Measurements from ENCODE around the gene RANBP3L. TPM values are rescaled to one million over a fixed set of nuclear protein-coding genes. Genes with fewer than 3 reads are reported as not detected.

RANBP3L gene
- total and polyA plus RNA-seq, 9 of the 15 experiments (the other 6 are each of a cell fraction or from before 2014, with no cell fraction given): 0.01 to 0.06 TPM; not detected in 7

DNA sequence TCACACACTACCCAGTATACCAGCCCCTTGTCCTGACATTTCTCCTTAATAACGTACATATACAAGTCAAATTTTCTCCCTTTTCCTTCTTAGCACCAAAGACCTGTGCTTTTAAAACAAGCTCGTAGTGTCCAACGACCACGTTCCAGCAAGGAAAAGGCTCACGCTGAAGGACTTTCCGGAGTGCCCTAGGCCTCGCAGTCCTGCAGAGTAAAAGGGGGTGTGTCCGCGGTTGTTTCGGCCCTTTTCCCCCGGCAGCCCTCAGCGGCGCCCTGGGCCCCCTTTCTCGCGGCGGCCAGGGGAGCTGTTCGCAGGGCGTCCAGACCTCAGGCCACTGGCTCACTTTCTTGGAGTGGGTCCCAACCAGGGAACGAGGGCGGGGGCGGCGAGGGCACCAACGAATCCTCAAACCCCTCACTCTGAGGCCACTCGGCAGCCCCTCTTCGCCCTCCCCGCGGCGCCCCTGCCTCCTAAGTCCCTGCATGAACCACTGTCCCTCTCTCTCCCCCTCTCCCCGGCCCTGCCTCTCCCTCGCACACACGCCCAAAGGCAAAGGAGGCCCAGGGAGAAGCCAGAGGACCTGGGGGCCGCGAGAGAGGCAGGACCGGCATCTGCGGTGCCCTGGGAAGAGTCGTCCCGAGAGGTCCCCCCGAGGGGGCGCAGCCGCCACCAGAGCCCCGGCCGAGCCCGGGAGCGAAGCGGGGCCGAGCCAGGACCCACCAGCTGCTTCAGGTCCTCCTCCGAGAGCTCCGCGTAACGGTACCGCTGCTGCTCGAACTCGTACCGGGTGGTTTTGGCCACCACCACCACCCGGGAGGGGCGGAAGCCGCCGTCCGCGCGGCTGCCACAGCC lies 60.7 kb downstream of the RANBP3L start (continued):
- TF ChIP-seq JUND (IDR thresholded peaks at IDR 0.05; ENCODE audit: borderline replicate concordance, low read depth, low read length) (peak; percentile 40; the same call in 1 of the 2 replicates), JUND (tag; IDR thresholded peaks at IDR 0.05; ENCODE audit: borderline replicate concordance, low read depth, low read length) (peak; percentile 15; the same call in 1 of the 3 replicates), XRCC5 (IDR thresholded peaks at IDR 0.05; ENCODE audit: low read depth, low read length) (no peak), RBM25 (IDR thresholded peaks at IDR 0.05; ENCODE audit: low read depth, low read length, severe bottlenecking) (no peak), ZNF23 (CRISPR knock-in tag; IDR thresholded peaks at IDR 0.05) (no peak; the same call in 1 of the 2 replicates), MAZ (CRISPR knock-in tag; conservative IDR thresholded peaks at IDR 0.05 in 1 of 2, IDR thresholded peaks at IDR 0.05 in 1 of 2) (peak; percentile 63 to 65; a peak in 3 of 4 replicates), ZFP1 (CRISPR knock-in tag; IDR thresholded peaks at IDR 0.05) (no peak; the same call in 1 of the 2 replicates), FOXK2 (conservative IDR thresholded peaks at IDR 0.05 in 1 of 2, IDR thresholded peaks at IDR 0.05 in 1 of 2; ENCODE audit: low read depth in 2 of 2) (peak; percentile 26 to 38; a peak in 2 of 4 replicates), NELFE (IDR thresholded peaks at IDR 0.05; ENCODE audit: insufficient read depth, insufficient read length) (no peak)
- TF ChIP-seq, protein P1, sequence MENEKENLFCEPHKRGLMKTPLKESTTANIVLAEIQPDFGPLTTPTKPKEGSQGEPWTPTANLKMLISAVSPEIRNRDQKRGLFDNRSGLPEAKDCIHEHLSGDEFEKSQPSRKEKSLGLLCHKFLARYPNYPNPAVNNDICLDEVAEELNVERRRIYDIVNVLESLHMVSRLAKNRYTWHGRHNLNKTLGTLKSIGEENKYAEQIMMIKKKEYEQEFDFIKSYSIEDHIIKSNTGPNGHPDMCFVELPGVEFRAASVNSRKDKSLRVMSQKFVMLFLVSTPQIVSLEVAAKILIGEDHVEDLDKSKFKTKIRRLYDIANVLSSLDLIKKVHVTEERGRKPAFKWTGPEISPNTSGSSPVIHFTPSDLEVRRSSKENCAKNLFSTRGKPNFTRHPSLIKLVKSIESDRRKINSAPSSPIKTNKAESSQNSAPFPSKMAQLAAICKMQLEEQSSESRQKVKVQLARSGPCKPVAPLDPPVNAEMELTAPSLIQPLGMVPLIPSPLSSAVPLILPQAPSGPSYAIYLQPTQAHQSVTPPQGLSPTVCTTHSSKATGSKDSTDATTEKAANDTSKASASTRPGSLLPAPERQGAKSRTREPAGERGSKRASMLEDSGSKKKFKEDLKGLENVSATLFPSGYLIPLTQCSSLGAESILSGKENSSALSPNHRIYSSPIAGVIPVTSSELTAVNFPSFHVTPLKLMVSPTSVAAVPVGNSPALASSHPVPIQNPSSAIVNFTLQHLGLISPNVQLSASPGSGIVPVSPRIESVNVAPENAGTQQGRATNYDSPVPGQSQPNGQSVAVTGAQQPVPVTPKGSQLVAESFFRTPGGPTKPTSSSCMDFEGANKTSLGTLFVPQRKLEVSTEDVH (IDR thresholded peaks at IDR 0.05; ENCODE audit: low read depth, partially characterized antibody): no peak
- TF ChIP-seq, protein P2, sequence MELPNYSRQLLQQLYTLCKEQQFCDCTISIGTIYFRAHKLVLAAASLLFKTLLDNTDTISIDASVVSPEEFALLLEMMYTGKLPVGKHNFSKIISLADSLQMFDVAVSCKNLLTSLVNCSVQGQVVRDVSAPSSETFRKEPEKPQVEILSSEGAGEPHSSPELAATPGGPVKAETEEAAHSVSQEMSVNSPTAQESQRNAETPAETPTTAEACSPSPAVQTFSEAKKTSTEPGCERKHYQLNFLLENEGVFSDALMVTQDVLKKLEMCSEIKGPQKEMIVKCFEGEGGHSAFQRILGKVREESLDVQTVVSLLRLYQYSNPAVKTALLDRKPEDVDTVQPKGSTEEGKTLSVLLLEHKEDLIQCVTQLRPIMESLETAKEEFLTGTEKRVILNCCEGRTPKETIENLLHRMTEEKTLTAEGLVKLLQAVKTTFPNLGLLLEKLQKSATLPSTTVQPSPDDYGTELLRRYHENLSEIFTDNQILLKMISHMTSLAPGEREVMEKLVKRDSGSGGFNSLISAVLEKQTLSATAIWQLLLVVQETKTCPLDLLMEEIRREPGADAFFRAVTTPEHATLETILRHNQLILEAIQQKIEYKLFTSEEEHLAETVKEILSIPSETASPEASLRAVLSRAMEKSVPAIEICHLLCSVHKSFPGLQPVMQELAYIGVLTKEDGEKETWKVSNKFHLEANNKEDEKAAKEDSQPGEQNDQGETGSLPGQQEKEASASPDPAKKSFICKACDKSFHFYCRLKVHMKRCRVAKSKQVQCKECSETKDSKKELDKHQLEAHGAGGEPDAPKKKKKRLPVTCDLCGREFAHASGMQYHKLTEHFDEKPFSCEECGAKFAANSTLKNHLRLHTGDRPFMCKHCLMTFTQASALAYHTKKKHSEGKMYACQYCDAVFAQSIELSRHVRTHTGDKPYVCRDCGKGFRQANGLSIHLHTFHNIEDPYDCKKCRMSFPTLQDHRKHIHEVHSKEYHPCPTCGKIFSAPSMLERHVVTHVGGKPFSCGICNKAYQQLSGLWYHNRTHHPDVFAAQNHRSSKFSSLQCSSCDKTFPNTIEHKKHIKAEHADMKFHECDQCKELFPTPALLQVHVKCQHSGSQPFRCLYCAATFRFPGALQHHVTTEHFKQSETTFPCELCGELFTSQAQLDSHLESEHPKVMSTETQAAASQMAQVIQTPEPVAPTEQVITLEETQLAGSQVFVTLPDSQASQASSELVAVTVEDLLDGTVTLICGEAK (IDR thresholded peaks at IDR 0.05): no peak
- TF ChIP-seq, protein P2 (CRISPR knock-in tag; IDR thresholded peaks at IDR 0.05): no peak
- TF ChIP-seq, protein P3, sequence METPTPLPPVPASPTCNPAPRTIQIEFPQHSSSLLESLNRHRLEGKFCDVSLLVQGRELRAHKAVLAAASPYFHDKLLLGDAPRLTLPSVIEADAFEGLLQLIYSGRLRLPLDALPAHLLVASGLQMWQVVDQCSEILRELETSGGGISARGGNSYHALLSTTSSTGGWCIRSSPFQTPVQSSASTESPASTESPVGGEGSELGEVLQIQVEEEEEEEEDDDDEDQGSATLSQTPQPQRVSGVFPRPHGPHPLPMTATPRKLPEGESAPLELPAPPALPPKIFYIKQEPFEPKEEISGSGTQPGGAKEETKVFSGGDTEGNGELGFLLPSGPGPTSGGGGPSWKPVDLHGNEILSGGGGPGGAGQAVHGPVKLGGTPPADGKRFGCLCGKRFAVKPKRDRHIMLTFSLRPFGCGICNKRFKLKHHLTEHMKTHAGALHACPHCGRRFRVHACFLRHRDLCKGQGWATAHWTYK (CRISPR knock-in tag; IDR thresholded peaks at IDR 0.05): no peak; the same call in 1 of the 2 replicates

Data from K562 (cell line).